HG03175 (cell line): ENCODE data around the gene PFKFB3.
"Not testable (repeated sequence)": the region's sequence is repeated elsewhere in the genome, so short reads cannot be mapped to it uniquely, and the experiment has no call there.

Source experiments
- ATAC-seq: cut with Tn5 transposase; IDR thresholded peaks from one replicate; pipeline ENCODE4 v1.9.1; 2021; ENCODE audit warnings: mild to moderate bottlenecking, moderate library complexity; ENCODE audit not compliant: unreplicated experiment

PFKFB3 gene

DNA sequence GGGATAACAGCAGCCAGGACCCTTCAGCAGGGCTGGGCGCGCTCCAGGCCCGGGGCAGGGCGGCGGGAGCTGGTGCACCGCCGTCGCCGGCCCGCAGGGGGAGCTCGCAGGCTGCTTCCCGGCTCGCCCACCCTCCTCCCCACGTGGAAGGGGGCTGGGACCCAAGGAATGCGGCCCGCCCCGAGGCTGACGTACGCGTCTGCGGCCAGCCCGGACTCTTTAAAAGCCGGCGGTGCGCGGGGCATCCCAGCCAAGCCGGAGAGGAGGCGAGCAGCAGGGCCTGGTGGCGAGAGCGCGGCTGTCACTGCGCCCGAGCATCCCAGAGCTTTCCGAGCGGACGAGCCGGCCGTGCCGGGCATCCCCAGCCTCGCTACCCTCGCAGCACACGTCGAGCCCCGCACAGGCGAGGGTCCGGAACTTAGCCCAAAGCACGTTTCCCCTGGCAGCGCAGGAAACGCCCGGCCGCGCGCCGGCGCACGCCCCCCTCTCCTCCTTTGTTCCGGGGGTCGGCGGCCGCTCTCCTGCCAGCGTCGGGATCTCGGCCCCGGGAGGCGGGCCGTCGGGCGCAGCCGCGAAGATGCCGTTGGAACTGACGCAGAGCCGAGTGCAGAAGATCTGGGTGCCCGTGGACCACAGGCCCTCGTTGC, at the start of gene PFKFB3:
Gene PFKFB3, plus strand, starts transcription at position 249 of the 647 bp plus-strand sequence. Its CDS starts 329 bp downstream, at position 578.
- ATAC-seq, result peak; percentile 75

DNA sequence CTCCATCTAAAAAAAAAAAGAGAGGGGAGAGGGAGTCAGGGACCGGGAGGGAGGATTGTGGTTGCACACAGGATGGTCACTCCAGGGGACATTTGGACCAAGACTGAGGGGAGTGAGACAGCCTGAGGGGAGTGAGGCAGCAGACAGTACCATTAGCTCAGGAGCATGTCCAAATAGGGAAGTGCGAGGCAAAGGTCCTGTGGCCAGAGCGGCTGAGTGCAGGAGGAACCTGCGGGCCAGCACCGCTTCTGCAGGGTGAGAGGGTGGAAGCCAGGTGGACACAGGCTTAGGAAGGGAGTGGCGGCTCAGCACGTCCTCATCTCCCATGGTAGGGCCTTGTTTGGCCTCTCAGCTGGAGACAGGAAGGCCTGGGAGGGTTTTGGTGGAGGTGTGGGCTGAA, 48.9 kb upstream of the PFKFB3 start:
- no peak for ATAC-seq

DNA sequence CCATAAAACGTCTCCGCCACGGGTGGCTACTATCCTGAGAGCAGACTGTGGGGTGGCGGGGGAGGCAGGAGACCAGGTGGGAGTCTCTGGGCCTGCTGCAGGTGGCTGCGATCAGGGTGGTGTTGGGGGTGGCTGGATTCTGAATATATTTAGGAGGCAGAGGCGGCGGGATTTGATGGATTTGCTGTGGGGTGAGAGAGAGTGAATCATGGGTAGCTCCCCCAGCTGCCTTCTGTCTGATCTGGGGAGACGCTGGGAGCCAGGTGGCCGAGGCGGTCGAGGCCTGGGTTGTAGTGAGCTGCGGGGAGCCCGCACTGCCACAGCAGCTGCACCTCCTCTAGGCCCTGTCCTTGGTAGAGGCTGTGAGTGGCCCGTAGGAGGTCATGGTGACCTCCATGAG, 48.2 kb upstream of the PFKFB3 start:
- ATAC-seq, result no peak

DNA sequence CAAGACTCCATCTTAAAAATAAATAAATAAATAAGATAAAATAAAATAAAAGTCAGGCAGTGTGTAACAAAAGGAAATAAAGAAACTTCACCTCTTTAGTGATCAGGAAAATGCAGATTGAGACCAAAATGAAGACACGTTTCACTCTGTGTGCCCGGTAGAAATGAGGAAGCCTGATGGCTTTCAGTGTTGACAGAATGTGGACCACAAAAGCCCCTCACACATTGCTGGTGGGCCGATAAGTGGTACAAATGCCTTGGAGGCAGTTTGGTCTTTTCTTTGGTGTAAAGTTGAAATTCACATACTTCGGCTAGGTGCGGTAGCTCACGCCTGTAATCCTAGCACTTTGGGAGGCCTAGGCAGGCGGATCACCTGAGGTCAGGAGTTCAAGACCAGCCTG, 44.5 kb upstream of the PFKFB3 start:
- ATAC-seq, result no peak

DNA sequence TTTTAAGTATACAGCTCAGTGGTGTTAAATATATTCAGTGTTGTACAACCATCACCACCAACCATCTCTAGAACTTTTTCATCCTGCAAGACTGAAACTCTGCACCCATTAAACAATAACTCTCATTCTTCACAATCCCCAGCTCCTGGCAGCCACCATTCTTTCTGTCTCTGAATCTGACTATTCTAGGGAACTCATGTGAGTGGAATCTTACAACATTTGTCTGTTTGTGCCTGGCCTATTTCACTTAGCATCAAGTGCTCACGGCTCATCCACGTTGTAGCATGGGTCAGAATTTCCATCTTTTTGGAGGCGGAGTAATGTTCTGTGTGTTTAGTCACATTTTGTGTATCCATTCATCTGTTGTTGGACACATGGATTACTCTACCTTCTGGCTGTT, 40.8 kb upstream of the PFKFB3 start:
- no peak for ATAC-seq

DNA sequence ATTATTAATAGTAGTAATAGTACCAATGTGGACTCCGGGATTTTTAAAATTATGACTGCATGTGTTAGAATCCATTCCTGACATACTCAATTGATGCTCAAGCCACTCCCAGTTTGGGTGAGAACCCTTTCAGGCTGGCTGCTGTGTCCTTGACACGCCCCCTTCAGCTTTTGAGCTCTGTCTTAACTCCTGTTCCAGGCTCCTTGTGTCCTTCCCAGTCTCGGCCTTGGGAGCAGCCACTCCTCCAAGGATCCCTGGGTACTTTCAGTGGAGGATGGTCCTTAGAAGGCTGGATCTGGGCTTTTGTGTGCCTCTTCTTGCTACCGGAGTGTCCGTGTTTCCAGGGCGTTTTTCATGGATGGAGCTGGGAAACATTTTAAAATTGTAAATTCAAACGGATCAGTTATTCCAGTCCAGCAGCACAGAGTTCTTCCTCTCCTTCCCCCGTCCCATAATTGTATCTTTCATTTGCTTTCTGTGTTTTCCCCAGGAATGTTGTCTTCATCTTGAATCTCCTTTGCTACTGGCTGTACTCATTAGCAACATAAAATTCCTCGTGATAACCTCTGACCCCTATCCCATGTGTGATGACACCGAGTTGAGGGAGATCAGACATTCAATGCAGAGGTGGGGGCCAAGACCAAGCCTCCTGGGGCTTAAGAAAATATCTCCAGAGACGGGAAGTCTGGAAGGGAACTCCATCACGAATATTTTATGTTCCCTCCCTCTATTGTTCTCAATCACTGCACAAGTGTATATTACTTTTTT, 40.0 kb upstream of the PFKFB3 start:
- no peak for ATAC-seq

DNA sequence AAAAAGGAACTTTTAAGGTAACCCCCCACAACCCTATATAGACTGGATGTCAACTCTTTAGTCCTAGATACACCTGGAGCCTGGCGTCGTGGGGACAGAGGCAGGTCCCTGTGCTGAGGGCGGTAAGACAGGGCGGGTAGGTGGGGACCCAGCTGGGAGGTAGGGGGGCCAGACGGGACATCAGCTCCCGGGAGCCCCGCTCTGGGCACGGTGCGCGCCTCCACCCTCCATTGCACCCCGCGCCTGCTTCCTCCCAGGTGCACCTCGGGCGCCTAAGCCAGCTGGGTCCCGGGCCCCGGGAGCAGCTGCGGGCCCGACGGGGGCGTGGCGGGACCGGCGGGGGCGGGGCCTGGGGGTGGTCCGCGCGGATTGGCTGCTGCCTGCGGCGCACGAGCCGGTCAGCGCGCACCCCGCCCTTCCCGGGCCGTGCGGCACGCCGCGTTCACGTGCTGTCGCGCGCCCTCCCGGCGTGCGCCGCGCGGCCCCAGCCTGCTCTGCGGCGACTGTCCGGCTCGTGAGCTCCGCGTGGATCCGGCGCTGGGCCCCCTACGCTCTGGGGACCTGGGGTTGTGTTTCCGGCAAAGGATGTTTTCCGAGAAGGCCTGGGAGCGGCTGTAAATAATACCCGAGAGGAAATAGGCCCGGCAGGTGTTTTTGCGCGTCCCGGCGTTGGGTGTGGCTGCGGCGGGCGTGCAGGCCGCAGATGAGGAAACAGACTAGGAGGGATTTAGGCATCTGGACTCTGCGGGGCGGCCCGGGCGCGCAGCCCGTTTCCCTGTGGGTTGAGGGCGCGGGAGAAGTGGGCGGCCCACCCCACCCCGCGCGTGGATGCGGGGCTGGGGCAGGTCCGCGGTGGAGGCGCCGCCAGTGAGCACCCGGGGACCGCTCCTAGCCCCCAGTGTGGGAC, 39.1 kb upstream of the PFKFB3 start:
- ATAC-seq, result peak; percentile 91

DNA sequence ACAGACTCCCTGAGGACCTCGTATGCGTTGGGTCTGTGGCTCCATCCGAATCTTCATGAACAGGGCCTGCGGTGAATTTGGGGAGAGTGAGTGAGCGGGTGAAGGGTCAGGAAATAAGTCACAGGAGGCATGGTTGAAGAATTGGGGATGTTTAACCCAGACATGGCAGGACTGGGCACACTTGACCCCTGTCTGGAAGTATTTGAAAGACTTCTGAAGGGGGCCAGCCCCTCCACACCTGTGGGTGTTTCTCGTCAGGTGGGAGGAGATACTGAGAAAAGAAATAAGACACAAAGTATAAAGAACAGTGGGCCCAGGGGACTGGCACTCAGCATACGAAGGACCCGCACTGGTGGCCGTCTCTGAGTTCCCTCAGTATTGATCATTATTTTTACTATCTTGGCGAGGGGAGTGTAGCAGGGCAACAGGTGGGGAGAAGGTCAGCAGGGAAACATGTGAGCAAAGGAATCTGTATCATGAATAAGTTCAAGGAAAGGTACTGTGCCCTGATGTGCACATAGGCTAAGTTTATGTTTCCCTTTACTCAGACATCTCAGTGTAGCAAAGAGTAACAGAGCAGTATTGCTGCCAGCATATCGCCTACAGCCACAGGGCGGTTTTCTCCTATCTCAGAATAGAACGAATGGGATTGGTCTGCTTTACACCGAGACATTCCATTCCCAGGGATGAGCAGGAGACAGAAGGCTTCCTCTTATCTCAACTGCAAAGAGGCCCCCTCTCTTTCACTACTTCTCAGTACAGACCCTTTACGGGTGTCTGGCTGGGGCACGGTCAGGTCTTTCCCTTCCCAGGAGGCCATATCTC, 38.2 kb upstream of the PFKFB3 start:
- ATAC-seq, result no peak

DNA sequence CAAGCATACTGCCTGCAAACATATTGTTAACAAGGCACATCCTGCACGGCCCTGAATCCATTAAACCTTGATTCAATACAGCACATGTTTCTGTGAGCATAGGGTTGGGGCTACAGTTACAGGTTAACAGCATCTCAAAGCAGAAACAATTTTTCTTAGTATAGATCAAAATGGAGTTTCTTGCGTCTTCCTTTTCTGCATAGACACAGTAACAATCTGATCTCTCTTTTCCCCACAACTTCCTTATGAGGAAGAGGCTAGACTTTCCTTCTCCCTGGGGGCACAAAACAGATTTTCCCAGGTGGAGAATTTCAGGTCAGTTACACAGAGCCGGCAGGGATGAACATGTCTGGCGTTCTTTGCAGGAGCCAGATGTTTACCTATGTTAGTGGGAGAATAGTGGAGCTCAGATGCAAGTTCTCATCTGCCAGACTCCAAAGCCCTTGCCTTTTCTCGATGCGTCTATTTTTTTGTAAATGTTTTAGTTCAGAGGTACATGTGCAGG, 37.5 kb upstream of the PFKFB3 start:
- no peak for ATAC-seq

DNA sequence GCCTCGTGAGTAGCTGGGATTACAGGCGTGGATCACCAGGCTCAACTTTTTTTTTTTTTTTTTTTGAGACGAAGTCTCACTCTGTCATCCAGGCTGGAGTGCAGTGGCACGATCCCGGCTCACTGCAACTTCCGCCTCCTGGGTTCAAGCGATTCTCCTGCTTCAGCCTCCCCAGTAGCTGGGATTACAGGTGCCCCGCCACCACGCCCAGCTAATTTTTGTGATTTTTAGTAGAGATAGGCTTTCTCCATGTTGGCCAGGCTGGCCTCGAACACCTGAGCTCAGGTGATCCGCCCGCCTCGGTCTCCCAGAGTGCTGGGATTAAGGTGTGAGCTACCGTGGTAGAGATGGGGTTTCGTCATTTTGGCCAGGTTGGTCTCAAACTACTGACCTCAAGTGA, 36.8 kb upstream of the PFKFB3 start:
- not testable (repeated sequence) for ATAC-seq

DNA sequence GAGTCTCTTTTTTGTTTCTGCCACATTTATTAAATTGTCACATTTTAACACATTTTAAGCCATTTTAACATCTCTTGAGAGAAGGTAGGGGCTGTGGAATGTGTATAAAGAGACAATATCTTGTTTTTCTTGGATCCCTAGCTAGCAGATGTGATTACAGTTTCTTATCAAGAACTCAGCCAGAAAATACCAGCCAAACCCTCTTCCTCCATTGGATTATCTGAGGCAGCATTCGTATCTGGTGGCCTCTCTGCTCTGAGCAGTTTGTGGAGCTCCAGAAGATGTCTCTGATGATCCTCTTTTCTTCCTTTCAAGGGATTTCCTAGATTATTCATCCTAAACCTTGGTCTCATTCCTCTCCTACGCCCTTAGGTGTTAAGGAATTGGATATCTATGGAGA, 35.3 kb upstream of the PFKFB3 start:
- ATAC-seq, result no peak

DNA sequence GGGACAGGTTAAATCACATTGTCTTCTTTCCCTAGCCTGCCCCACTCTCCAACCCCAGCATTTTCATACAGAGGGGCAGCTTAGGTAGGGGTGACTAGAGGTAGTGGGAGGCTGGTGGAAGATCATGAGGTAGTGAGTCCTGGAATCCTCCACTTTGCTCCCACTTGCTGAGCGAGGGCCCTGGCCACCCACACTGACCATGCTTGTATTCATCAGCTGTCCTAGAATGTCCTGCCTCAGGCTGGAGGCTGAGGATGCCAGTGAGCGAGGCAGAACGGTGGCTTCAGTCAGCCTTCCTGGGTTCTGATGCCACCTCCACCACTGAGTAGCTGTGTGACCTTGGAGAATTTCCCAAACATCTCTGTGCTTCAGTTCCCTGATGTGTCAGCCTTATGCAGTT, 34.6 kb upstream of the PFKFB3 start:
- no peak for ATAC-seq

DNA sequence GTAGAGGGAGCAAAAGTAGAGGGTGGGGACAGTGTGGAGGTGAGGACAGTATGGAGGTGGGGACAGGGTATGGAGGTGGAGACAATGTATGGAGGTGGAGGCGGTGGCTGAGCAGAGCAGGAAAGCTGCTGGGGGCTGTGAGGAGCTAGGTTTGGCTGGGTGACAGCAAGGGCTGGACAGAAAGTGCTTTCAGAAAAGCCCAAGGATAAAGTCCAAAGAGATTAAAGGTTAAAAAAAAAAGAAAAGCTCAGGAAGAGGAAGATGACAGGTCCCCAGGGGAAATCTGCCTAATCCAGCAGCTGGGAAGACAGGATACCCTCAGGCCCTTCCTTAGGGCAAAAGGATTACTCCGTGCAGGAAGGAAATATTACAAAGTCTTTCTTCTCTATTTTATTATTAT, 32.1 kb upstream of the PFKFB3 start:
- no peak for ATAC-seq

DNA sequence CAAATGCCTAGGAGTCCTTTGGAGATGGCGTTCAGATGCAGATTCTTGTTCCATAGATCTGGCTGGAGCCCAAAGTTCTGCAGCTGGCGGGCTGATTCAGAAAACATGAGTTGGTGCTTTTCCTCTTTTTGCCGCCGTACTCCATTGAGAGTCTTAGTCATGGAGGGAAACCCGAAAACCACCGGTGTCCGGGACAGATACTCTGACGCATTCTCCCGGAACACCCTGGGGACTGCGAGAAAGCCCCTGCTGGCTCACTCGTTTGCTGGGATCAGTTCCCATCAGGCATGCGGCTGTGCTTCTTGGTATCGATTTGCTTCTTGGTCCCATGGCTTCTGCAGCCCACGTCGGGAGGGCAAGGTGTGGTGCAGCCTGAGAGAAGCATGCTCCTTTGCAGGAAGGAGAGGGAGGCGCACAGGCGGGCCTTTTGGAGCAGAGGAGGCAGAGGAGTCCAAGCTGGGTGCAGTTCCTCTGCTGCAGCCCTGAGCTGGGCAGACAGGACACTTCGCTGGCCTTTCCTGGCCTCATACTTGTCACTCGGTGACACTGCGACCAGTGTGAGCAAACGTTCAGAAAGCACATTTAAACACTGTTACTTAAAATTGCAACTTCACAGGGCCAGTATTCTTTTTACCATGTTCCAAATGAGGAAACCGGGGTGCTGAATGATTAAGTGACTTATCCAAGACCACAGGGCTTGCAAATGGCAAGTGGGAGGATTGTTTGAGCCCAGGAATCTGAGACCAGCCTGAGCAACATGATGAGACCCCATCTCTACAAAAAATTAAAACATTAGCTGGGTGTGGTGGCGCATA, 30.6 kb upstream of the PFKFB3 start:
- ATAC-seq, result no peak

DNA sequence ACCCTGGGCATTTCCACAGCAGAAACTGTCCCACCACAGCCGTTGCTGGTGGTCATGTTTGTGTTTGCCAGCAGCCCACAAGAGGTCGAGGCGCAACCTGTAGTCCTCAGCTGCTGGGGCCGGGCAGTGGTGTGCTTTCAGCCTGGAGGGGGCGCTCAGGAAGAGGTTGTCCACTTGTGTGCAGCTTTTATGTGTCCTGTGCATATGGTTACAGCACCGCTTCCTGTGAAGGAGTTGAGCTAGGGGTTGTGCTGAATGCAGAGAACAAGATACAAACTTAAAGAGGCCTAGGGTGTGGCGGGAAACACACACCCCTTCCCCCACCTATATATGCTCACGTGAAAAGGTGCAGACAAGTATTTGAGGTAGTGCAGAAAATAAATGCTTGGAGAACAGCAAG, 29.5 kb upstream of the PFKFB3 start:
- ATAC-seq, result no peak

DNA sequence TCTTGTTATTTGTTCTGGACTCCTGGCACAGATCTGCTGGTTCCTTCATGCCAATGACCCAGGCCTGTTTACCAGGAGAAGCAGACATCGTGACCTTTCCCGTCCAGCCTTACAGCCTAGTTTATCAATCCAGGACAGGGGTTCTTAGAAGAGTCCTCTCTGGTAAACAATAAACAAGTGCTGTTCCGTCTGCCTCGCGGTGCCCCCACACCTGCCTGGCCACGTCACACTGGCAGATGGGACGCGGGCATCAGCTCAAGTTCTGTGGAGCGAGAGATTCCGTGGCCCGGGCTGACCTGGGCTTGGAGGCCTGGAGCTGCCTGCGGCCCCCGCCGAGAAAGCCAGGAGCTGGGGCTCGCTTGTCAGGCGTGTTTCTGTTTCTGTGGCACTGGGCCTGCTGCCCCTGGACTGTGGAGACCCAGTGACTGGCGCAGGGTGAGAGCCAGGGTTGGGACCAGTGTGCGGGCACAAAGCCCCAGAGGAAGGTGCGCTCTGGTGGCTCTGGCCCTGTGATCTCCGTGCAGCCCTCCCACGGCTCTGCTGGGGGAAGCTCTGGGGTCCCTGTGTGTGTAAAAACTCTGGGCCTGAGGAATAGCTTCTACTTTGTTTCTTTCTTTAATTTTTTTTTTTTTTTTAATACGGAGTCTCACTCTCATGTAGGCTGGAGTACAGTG, 28.4 kb upstream of the PFKFB3 start:
- no peak for ATAC-seq

DNA sequence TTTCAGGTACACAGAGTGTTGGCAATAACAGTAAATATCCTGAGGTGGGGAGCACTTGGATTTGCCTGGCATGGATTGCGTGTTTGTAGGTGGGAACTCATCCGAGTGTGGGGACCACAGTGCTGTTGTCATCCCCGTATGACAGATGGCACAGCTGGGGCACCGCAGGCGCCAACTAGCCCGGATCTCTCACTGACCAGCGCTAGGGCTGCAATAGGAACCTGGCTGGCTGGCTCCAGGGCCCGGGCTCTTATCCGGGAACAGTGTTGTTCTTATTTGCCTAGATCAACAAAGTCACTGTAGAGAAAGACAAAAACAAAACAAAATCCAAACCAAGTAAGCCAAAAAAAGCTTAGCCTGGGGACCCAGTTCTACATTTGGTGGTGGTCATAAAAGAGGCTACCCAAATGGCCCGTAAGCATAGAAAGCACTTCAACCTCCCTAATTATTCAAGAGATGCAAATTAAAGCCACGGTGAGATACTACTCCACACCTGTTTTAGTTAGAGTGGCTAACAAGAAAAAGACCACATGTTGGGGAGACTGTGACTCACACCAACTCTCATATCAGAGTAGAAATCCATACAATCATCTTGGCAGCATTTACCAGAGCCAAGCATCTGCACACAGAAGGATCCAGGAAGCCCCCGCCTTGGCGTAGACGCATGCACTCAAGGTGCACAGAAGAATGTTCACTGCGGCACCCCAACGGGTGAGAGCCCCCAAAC, 27.2 kb upstream of the PFKFB3 start:
- ATAC-seq, result no peak

DNA sequence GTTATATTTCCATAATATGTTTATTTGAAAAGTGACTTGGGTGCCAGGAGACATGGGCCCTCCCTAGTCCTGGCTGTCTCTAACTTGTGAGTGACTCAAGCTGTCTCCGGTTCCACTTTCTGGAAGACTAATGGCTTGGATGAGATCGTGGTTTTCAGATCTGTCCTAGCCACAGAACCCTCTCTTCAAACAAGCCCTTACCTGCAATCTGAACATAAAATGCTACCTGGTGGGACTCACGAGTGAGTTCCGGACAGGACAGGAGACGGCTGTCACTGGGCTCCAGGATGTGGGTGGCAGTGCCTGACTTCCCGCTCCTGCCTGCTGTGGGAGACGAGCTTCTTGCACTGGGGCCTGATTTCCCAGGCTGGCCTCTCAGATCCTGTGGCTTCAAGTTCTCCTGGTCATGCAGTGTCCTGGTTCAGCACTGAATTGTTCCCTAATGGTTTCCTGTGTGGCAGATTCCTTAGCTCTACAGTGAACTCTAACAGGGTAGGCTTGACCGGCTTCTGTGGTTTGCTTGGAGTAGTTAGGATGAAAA, 26.0 kb upstream of the PFKFB3 start:
- no peak for ATAC-seq
